IMR-90 (cell line): ENCODE data around the gene L3MBTL4. TPM values are rescaled to one million over a fixed set of nuclear protein-coding genes. Genes with fewer than 3 reads are reported as not detected.

Source experiments
- ATAC-seq: fragments of 200-7000 bp; cut with Tn5 transposase; 2 replicates; pipeline ENCODE4 v1.9.1; 2020; ENCODE audit warnings: low read depth, mild to moderate bottlenecking, moderate library complexity
- BruUV-seq: library from RNA; stranded (reverse); fragments of 400-500 nt; replicated peaks from 2 replicates; lab custom pipeline; 2021; lab: Mats Ljungman, UMichigan
- CTCF ChIA-PET: fragments of 300-600 bp; formaldehyde crosslinking; extraction: SDS; loops from one replicate; lab custom pipeline; 2021; ENCODE audit warnings: antibody characterized with exemption; lab: Yijun Ruan, JAX
- POLR2A ChIA-PET: fragments of 300-600 bp; sonication (Branson Sonifier 250); formaldehyde crosslinking; loops from one replicate; lab custom pipeline; 2022; ENCODE audit warnings: antibody characterized with exemption; ENCODE audit not compliant: unreplicated experiment; lab: Charles Lee
- DNase-seq: peaks from one replicate; pipeline ENCODE4 v3.0.0; 2013
- H2AFZ ChIP-seq: replicated peaks from 2 replicates; pipeline ENCODE3; 2013; ENCODE audit warnings: low read length, mild to moderate bottlenecking; ENCODE audit not compliant: poor library complexity
- H2AK5ac ChIP-seq: 2 replicates; pipeline ENCODE4 v1.6.1; 2013; ENCODE audit warnings: low read depth, low read length, inconsistent platforms
- H2AK9ac ChIP-seq: replicated peaks from 2 replicates; pipeline ENCODE3; 2013; ENCODE audit warnings: mild to moderate bottlenecking, low read depth, low read length, moderate library complexity; ENCODE audit not compliant: poor library complexity
- H2BK120ac ChIP-seq: 2 replicates; pipeline ENCODE4 v1.6.1; 2013; ENCODE audit warnings: low read depth, low read length, inconsistent platforms
- H2BK15ac ChIP-seq: 3 replicates; pipeline ENCODE4 v1.6.1; 2013; ENCODE audit warnings: low read depth, low read length, inconsistent platforms
- H2BK20ac ChIP-seq: 2 replicates; pipeline ENCODE4 v1.6.1; 2013; ENCODE audit warnings: low read depth, mild to moderate bottlenecking, inconsistent platforms, low read length, moderate library complexity
- H2BK5ac ChIP-seq: 2 replicates; pipeline ENCODE4 v1.6.1; 2013; ENCODE audit warnings: mild to moderate bottlenecking, low read depth, low read length, inconsistent platforms; ENCODE audit not compliant: poor library complexity, severe bottlenecking
- H3K14ac ChIP-seq: replicated peaks from 2 replicates; pipeline ENCODE4 v1.6.1; 2013; ENCODE audit warnings: low read depth, low read length, inconsistent platforms
- H3K18ac ChIP-seq: 2 replicates; pipeline ENCODE4 v1.6.1; 2013; ENCODE audit warnings: low read depth, low read length, control low read depth
- H3K23ac ChIP-seq: 2 replicates; pipeline ENCODE4 v1.6.1; 2013; ENCODE audit warnings: low read depth, low read length, inconsistent platforms
- H3K27ac ChIP-seq: 2 replicates; pipeline ENCODE4 v1.5.1; 2013; ENCODE audit warnings: mild to moderate bottlenecking, control low read depth, low read length; ENCODE audit not compliant: insufficient read depth
- H3K27me3 ChIP-seq: 2 replicates; pipeline ENCODE4 v1.6.1; 2013; ENCODE audit warnings: low read length; ENCODE audit not compliant: control insufficient read depth, insufficient read depth
- H3K36me3 ChIP-seq: 2 replicates; pipeline ENCODE4 v1.6.1; 2013; ENCODE audit warnings: low read length, mixed read lengths; ENCODE audit not compliant: control insufficient read depth, insufficient read depth
- H3K4ac ChIP-seq: 2 replicates; pipeline ENCODE4 v1.6.1; 2013; ENCODE audit warnings: low read depth, low read length, inconsistent platforms
- H3K4me1 ChIP-seq: 2 replicates; pipeline ENCODE4 v1.6.1; 2013; ENCODE audit warnings: low read length, mixed read lengths; ENCODE audit not compliant: control insufficient read depth, insufficient read depth
- H3K4me2 ChIP-seq: 2 replicates; pipeline ENCODE4 v1.6.1; 2013; ENCODE audit warnings: low read depth, mild to moderate bottlenecking, control low read depth, low read length, moderate library complexity
- H3K4me3 ChIP-seq: 2 replicates; pipeline ENCODE4 v1.5.1; 2013; ENCODE audit warnings: low read depth, mild to moderate bottlenecking, control low read depth, low read length, moderate library complexity; ENCODE audit not compliant: insufficient read depth
- H3K56ac ChIP-seq: 2 replicates; pipeline ENCODE4 v1.6.1; 2013; ENCODE audit warnings: low read length, inconsistent platforms; ENCODE audit not compliant: insufficient read depth; ENCODE audit errors: extremely low read depth
- H3K79me1 ChIP-seq, 2 experiments: 2 replicates each; pipeline ENCODE4 v1.6.1; 2013; ENCODE audit warnings: low read length in 2 of 2, inconsistent platforms in 1 of 2, low read depth in 1 of 2
- H3K9ac ChIP-seq: 2 replicates; pipeline ENCODE4 v1.6.1; 2013; ENCODE audit warnings: low read depth, low read length, control low read depth
- H3K9me1 ChIP-seq: 2 replicates; pipeline ENCODE4 v1.6.1; 2013; ENCODE audit warnings: low read length, inconsistent platforms; ENCODE audit not compliant: insufficient read depth
- H3K9me3 ChIP-seq: 2 replicates; pipeline ENCODE4 v1.6.1; 2013; ENCODE audit warnings: low read length; ENCODE audit not compliant: control insufficient read depth, insufficient read depth
- H4K20me1 ChIP-seq: 2 replicates; pipeline ENCODE4 v1.6.1; 2013; ENCODE audit warnings: low read length, inconsistent platforms; ENCODE audit not compliant: insufficient read depth
- H4K5ac ChIP-seq: 2 replicates; pipeline ENCODE4 v1.6.1; 2013; ENCODE audit warnings: mild to moderate bottlenecking, low read depth, low read length, control low read depth
- H4K8ac ChIP-seq, 2 experiments: 2 replicates each; pipeline ENCODE4 v1.6.1; 2013; ENCODE audit warnings: low read depth in 2 of 2, low read length in 2 of 2, control low read depth in 1 of 2, inconsistent platforms in 1 of 2
- H4K91ac ChIP-seq: 2 replicates; pipeline ENCODE4 v1.6.1; 2013; ENCODE audit warnings: low read depth, low read length, inconsistent platforms; ENCODE audit not compliant: insufficient read depth
- MAZ ChIP-seq: IDR thresholded peaks from 2 replicates; pipeline ENCODE4 v1.6.1; 2012; ENCODE audit warnings: low read depth, mild to moderate bottlenecking, low read length, improper control_type of control experiment, moderate library complexity, borderline replicate concordance
- RFX5 ChIP-seq: IDR thresholded peaks from 2 replicates; pipeline ENCODE4 v1.8.0; 2012; ENCODE audit warnings: low read depth, mild to moderate bottlenecking, low read length, moderate library complexity
- WGBS, 2 experiments: methylation state at CpG; one replicate each; pipeline versions ENCODE4 v1.1.5 to v1.1.7; 2013; ENCODE audit warnings: missing lambda C conversion rate in 2 of 2; ENCODE audit not compliant: insufficient read length in 1 of 2; ENCODE audit errors: extremely low coverage in 2 of 2; 5-methylcytosine and 5-hydroxymethylcytosine counted together
- dilution Hi-C: fragments of 300-500 bp; cut with HindIII; formaldehyde crosslinking; loops from one replicate; pipeline ENCODE4 v1.14.3; 2018; ENCODE audit warnings: low sequenced_read_pairs; ENCODE audit not compliant: unreplicated experiment
- in situ Hi-C: fragments of 300-500 bp; cut with MboI; formaldehyde crosslinking; loops from 3 replicates; pipeline ENCODE4 v1.14.3; 2019; ENCODE audit warnings: low sequenced_read_pairs, inconsistent platforms, mixed read lengths
- intact Hi-C: fragments of 100-400 bp; cut with micrococcal nuclease; formaldehyde crosslinking; loops from 2 replicates; pipeline ENCODE4 v1.10.0; 2022
- polyA plus RNA-seq, 3 experiments: library from polyadenylated mRNA; depleted of rRNA; stranded (reverse); fragments of >200 nt; gene quantifications; 2 replicates each; pipeline ENCODE4 v1.2.3, GENCODE V29; 2012; ENCODE audit warnings: low replicate concordance in 1 of 3
- total RNA-seq: library from RNA; depleted of rRNA; stranded (reverse); fragments of >200 nt; gene quantifications from 2 replicates; pipeline ENCODE4 v1.2.3, GENCODE V29; 2012

The L3MBTL4 gene
- total and polyA plus RNA-seq, 2 of the 4 experiments (the other 2 are of a cell fraction), result under 0.01 to 0.02 TPM

- DNase-seq, result no peak
- intact Hi-C loops, result no loop called here
- H4K5ac ChIP-seq, result no peak overlapping the region
- H3K4me1 ChIP-seq, result no peaks in the 10 kb centered on the region
- CTCF ChIA-PET, result no interaction called here
- no peak overlapping the region for H3K14ac ChIP-seq
- no peak overlapping the region for H3K4ac ChIP-seq
- no peak overlapping the region for H2BK120ac ChIP-seq
- H3K4me2 ChIP-seq, result no peak overlapping the region
- no peak overlapping the region for H2AK9ac ChIP-seq
- H3K23ac ChIP-seq, result no peak overlapping the region
- in situ Hi-C loops, result no loop called here
- no peak overlapping the region for H2BK15ac ChIP-seq
- H4K8ac ChIP-seq, result no peak overlapping the region
- H3K9me3 ChIP-seq, result no peaks in the 10 kb centered on the region
- peaks cover 3% of the 10 kb centered on the region for H3K27me3 ChIP-seq
- ATAC-seq, result no peak
- H3K79me1 ChIP-seq, result no peaks in the 10 kb centered on the region
- no peak overlapping the region for H2BK5ac ChIP-seq
- no peak overlapping the region for H3K18ac ChIP-seq
- POLR2A ChIA-PET, result no interaction called here
- no peak overlapping the region for H3K27ac ChIP-seq
- no peak overlapping the region for H4K91ac ChIP-seq
- no peaks in the 10 kb centered on the region for H3K36me3 ChIP-seq
- BruUV-seq, result no TSS peak
- TF ChIP-seq RFX5, result no peak
- no peak for TF ChIP-seq MAZ
- no peak overlapping the region for H2AFZ ChIP-seq
- H3K56ac ChIP-seq, result no peak overlapping the region
- H2BK20ac ChIP-seq, result no peak overlapping the region
- H3K9ac ChIP-seq, result no peak overlapping the region
- no peak overlapping the region for H2AK5ac ChIP-seq
- H3K9me1 ChIP-seq, result no peaks in the 10 kb centered on the region
- H3K4me3 ChIP-seq, result no peak overlapping the region
- no CpG with 5 or more reads among the region's 1 CpG for WGBS, 2 experiments
- H4K20me1 ChIP-seq, result no peaks in the 10 kb centered on the region
- dilution Hi-C loops, result no loop called here
These were observed 216.1 kb downstream of the L3MBTL4 start for GRCh38 chr18:6198585-6198984.
